Measurements from ENCODE around the gene STAMBPL1. TPM values are rescaled to one million over a fixed set of nuclear protein-coding genes. Genes with fewer than 3 reads are reported as not detected.
"Not testable (repeated sequence)": the region's sequence is repeated elsewhere in the genome, so short reads cannot be mapped to it uniquely, and the experiment has no call there.

Gene STAMBPL1
- polyA plus RNA-seq, 1 of the 3 experiments (the other 2 are of a cell fraction) = 25.1 TPM

DNA sequence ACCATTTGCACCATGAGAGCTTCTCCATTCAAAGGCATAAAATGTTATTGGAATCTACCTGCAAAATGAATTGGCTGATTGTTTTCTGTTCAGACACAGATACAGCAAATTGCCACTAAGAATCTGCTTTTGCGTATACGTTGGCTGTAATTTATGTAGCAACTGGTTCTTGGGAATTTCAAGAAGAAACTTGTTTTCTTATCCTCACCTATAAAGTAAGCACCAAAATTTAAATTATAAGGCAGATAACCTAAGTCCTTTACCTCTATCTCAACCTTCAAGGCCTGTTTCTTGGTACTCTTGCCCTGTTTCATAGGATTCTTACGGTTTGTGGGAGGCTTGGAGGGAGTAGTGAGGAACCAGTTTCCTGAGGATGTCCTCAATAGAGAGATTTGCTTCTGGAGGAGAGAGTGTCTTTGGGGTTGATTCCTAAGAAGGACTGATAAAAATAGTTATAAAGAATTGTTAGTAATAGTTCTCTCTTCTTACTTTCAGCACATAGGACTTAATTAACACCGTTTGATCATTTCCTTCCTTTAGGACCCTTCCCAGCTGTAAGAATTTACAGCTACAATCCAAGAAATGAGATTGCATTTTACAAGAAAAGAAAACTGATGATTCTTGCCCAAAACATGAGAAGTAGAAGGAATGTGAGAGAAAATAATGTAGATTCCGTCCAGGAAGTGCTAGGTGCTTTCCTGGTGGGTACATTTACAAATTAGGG lies 2.0 kb downstream of the STAMBPL1 start:
- Histone ChIP-seq H3K79me2 (ENCODE audit: insufficient read depth) (peaks cover 59% of the 10 kb centered on the region), H3K4me1 (ENCODE audit: control insufficient read depth in 1 of 2, insufficient read depth in 2 of 2, low read depth in 1 of 2, low read length in 1 of 2) (peaks cover 27 to 46% of the 10 kb centered on the region in 2 experiments), H3K27me3 (ENCODE audit: insufficient read depth) (no peaks in the 10 kb centered on the region), H3K36me3 (replicated peaks in 1 of 2; ENCODE audit: control insufficient read depth in 1 of 2, insufficient read depth in 2 of 2, low read length in 1 of 2) (no peaks in the 10 kb centered on the region), H2AFZ (ENCODE audit: low read depth) (no peak overlapping the region), H3K9me3 (no peaks in the 10 kb centered on the region), H3K4me3 (ENCODE audit: low read depth in 2 of 2, low read length in 1 of 2) (peak overlapping the region; percentile 79 to 89), H4K20me1 (ENCODE audit: insufficient read depth) (no peaks in the 10 kb centered on the region), H3F3A (replicated peaks; ENCODE audit: insufficient read depth) (peaks cover 45% of the 10 kb centered on the region), H3K4me2 (peak overlapping the region; percentile 90), H3K9me2 (no peaks in the 10 kb centered on the region), H3K27ac (ENCODE audit: low read depth in 2 of 2, low read length in 1 of 2) (peak overlapping the region; percentile 91 to 96), H3K9ac (peak overlapping the region; percentile 84)
- TF ChIP-seq, protein P1, sequence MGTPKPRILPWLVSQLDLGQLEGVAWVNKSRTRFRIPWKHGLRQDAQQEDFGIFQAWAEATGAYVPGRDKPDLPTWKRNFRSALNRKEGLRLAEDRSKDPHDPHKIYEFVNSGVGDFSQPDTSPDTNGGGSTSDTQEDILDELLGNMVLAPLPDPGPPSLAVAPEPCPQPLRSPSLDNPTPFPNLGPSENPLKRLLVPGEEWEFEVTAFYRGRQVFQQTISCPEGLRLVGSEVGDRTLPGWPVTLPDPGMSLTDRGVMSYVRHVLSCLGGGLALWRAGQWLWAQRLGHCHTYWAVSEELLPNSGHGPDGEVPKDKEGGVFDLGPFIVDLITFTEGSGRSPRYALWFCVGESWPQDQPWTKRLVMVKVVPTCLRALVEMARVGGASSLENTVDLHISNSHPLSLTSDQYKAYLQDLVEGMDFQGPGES (IDR thresholded peaks at IDR 0.05; ENCODE audit: low read depth, low read length) = no peak
- TF ChIP-seq, protein P2, sequence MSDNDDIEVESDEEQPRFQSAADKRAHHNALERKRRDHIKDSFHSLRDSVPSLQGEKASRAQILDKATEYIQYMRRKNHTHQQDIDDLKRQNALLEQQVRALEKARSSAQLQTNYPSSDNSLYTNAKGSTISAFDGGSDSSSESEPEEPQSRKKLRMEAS (IDR thresholded peaks at IDR 0.05; ENCODE audit: low read depth) = 0 out of 2 replicates have a peak, but pooled peaks have one; percentile 0
- POLR2A ChIA-PET = no interaction called here
- DNase-seq = no peak
- CTCF ChIA-PET = interaction anchor here (1.0 to 5.0 kb wide), 6 partner anchors 12 to 105 kb away, joined by 3 to 32 read pairs (median 5); no protein-coding TSS in a partner anchor
- WGBS (ENCODE audit: low lambda C conversion rate) = 25% methylated on average over 5 of the region's 5 CpGs

DNA sequence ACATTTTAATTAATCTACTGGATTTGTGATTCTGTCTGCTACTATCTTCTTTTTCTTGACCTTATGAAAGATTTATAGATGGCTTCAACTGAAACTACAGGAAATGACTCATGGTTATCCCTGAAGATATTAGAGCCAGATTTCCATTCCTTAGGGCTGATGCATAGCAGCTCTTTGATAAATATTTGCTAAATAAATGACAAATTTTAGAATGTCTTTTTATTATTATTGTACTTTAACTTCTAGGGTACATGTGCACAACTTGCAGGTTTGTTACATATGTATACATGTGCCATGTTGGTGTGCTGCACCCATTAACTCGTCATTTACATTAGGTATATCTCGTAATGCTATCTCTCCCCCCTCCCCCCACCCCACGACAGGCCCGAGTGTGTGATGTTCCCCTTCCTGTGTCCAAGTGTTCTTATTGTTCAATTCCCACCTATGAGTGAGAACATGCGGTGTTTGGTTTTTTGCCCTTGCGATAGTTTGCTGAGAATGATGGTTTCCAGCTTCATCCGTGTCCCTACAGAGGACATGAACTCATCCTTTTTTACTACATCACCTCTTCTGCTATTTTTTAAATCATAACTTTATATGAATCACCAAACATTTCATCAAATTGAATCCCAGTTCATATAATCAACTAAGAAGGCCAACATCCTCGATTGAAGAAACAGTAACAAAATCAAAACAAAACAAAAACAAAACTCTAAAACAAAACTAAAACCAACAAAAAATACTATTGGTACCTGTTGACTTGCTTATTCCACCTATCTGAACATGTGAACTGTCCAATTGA lies 2.8 kb downstream of the STAMBPL1 start:
- peaks cover 27 to 53% of the 10 kb centered on the region in 2 experiments for H3K4me1 ChIP-seq (ENCODE audit: control insufficient read depth in 1 of 2, insufficient read depth in 2 of 2, low read depth in 1 of 2, low read length in 1 of 2)
- DNase-seq; H3K27me3 ChIP-seq (ENCODE audit: insufficient read depth); H3K9me3 ChIP-seq; H3K9me2 ChIP-seq; H3K36me3 ChIP-seq (replicated peaks in 1 of 2; ENCODE audit: control insufficient read depth in 1 of 2, insufficient read depth in 2 of 2, low read length in 1 of 2); POLR2A ChIA-PET; H4K20me1 ChIP-seq (ENCODE audit: insufficient read depth): not testable (repeated sequence)
- WGBS (ENCODE audit: low lambda C conversion rate) = 13% methylated on average over 8 of the region's 8 CpGs
- CTCF ChIA-PET = interaction anchor here (1.4 to 5.0 kb wide), 3 partner anchors 13 to 53 kb away, joined by 3 to 32 read pairs (median 6); no protein-coding TSS in a partner anchor
- H3K4me2 ChIP-seq = peak overlapping the region; percentile 90
- H3K79me2 ChIP-seq (ENCODE audit: insufficient read depth) = peaks cover 67% of the 10 kb centered on the region
- H3F3A ChIP-seq (replicated peaks; ENCODE audit: insufficient read depth) = peaks cover 45% of the 10 kb centered on the region
- peak overlapping the region; percentile 91 to 96 for H3K27ac ChIP-seq (ENCODE audit: low read depth in 2 of 2, low read length in 1 of 2)
- 0 out of 2 replicates have a peak overlapping the region, but pooled peaks have one; percentile 36 for H2AFZ ChIP-seq (ENCODE audit: low read depth)
- H3K9ac ChIP-seq = peak overlapping the region; percentile 84
- peak; percentile 89 for TF ChIP-seq TEAD4 (IDR thresholded peaks at IDR 0.05; ENCODE audit: borderline replicate concordance, insufficient read depth)
- 0 out of 2 replicates have a peak, but pooled peaks have one; percentile 27 for TF ChIP-seq YY1 (IDR thresholded peaks at IDR 0.05; ENCODE audit: low read depth)
- TF ChIP-seq FOSL2 (IDR thresholded peaks at IDR 0.05; ENCODE audit: borderline replicate concordance, low read depth) = peak; percentile 95
- TF ChIP-seq JUND (IDR thresholded peaks at IDR 0.05) = peak; percentile 99
- TF ChIP-seq, protein P3, sequence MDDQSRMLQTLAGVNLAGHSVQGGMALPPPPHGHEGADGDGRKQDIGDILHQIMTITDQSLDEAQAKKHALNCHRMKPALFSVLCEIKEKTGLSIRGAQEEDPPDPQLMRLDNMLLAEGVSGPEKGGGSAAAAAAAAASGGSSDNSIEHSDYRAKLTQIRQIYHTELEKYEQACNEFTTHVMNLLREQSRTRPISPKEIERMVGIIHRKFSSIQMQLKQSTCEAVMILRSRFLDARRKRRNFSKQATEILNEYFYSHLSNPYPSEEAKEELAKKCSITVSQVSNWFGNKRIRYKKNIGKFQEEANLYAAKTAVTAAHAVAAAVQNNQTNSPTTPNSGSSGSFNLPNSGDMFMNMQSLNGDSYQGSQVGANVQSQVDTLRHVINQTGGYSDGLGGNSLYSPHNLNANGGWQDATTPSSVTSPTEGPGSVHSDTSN (IDR thresholded peaks at IDR 0.05) = peak; percentile 96
- TF ChIP-seq EP300 (IDR thresholded peaks at IDR 0.05; ENCODE audit: borderline replicate concordance in 1 of 2, low read depth in 1 of 2, low read length in 1 of 2) = peak; percentile 52 to 95; a peak in 3 of 4 replicates
- TF ChIP-seq, protein P2 (IDR thresholded peaks at IDR 0.05; ENCODE audit: low read depth) = 0 out of 2 replicates have a peak, but pooled peaks have one; percentile 11
- peak; percentile 95 for TF ChIP-seq TCF12 (IDR thresholded peaks at IDR 0.05)
- peak; percentile 75 for TF ChIP-seq FOXM1 (IDR thresholded peaks at IDR 0.05; ENCODE audit: low read depth)
- TF ChIP-seq TAF1 (IDR thresholded peaks at IDR 0.05; ENCODE audit: borderline replicate concordance, low read depth, low read length) = 0 out of 2 replicates have a peak, but pooled peaks have one; percentile 34
- peak; percentile 85; the same call in 1 of the 2 replicates for TF ChIP-seq POLR2AphosphoS5 (IDR thresholded peaks at IDR 0.05; ENCODE audit: low read depth, low read length)
- 0 out of 2 replicates have a peak, but pooled peaks have one; percentile 42 for TF ChIP-seq MEF2A (IDR thresholded peaks at IDR 0.05; ENCODE audit: borderline replicate concordance, low read depth)
- TF ChIP-seq NFIC (IDR thresholded peaks at IDR 0.05; ENCODE audit: borderline replicate concordance) = peak; percentile 85; the same call in 1 of the 2 replicates
- peak; percentile 70; the same call in 1 of the 2 replicates for TF ChIP-seq RXRA (IDR thresholded peaks at IDR 0.05; ENCODE audit: borderline replicate concordance, low read depth)
- peak overlapping the region; percentile 79 to 89; a peak in 3 of 4 replicates for H3K4me3 ChIP-seq (ENCODE audit: low read depth in 2 of 2, low read length in 1 of 2)

All from SK-N-SH (cell line).